ENCODE measurements around the gene CEP350. TPM values are rescaled to one million over a fixed set of nuclear protein-coding genes. Genes with fewer than 3 reads are reported as not detected.

The CEP350 gene
- polyA plus RNA-seq, 1 donor (not counting 4 experiments of a cell fraction or from before 2014, with no cell fraction given): 12.0 TPM

GRCh38 chr1:179984101-179984500 is 29.5 kb downstream of the CEP350 start:
- no peak overlapping the region for H2AFZ ChIP-seq (ENCODE audit: control insufficient read depth, low read length)
- no peaks in the 10 kb centered on the region for H3K27me3 ChIP-seq (ENCODE audit: control insufficient read depth, extremely low read depth, insufficient read depth, low read length)
- no peak overlapping the region for H3K9ac ChIP-seq (ENCODE audit: control insufficient read depth, extremely low read depth, insufficient read depth, low read length)
- H3K9me1 ChIP-seq (ENCODE audit: control insufficient read depth, extremely low read depth, insufficient read depth, low read length): peaks cover 2% of the 10 kb centered on the region
- dilution Hi-C loops (cut with MboI; ENCODE audit: extremely low pct_ligation_motif_present, low sequenced_read_pairs): no loop called here
- no peaks in the 10 kb centered on the region for H3K4me1 ChIP-seq (ENCODE audit: control insufficient read depth, extremely low read depth, insufficient read depth, low read length)
- H4K20me1 ChIP-seq (ENCODE audit: control insufficient read depth, extremely low read depth, insufficient read depth, low read length): no peaks in the 10 kb centered on the region
- peaks cover 2% of the 10 kb centered on the region for H3K9me3 ChIP-seq (ENCODE audit: control insufficient read depth, low read depth, low read length)
- no peaks in the 10 kb centered on the region for H3K36me3 ChIP-seq (ENCODE audit: control insufficient read depth in 2 of 2, extremely low read depth in 1 of 2, insufficient read depth in 2 of 2, low read length in 2 of 2)
- H3K4me2 ChIP-seq (ENCODE audit: control insufficient read depth, extremely low read depth, insufficient read depth, low read depth, low read length): no peak overlapping the region
- H3K27ac ChIP-seq (ENCODE audit: control insufficient read depth, insufficient read depth, low read length): no peak overlapping the region
- TF ChIP-seq, protein P1, sequence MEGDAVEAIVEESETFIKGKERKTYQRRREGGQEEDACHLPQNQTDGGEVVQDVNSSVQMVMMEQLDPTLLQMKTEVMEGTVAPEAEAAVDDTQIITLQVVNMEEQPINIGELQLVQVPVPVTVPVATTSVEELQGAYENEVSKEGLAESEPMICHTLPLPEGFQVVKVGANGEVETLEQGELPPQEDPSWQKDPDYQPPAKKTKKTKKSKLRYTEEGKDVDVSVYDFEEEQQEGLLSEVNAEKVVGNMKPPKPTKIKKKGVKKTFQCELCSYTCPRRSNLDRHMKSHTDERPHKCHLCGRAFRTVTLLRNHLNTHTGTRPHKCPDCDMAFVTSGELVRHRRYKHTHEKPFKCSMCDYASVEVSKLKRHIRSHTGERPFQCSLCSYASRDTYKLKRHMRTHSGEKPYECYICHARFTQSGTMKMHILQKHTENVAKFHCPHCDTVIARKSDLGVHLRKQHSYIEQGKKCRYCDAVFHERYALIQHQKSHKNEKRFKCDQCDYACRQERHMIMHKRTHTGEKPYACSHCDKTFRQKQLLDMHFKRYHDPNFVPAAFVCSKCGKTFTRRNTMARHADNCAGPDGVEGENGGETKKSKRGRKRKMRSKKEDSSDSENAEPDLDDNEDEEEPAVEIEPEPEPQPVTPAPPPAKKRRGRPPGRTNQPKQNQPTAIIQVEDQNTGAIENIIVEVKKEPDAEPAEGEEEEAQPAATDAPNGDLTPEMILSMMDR (optimal IDR thresholded peaks at IDR 0.05 in 1 of 3, IDR thresholded peaks at IDR 0.05 in 1 of 3, conservative IDR thresholded peaks at IDR 0.05 in 1 of 3; ENCODE audit: extremely low read depth in 1 of 3, insufficient read depth in 2 of 3, low read length in 3 of 3): no peak
- TF ChIP-seq EZH2 (IDR thresholded peaks at IDR 0.05; ENCODE audit: low read length): no peak
- FAIRE-seq (no peak), DNase-seq (ENCODE audit: low read depth, low spot score) (no peak)
- peaks cover 28% of the 10 kb centered on the region for H3K79me2 ChIP-seq (ENCODE audit: control insufficient read depth, insufficient read depth, low read length)
- H3K4me3 ChIP-seq (ENCODE audit: control insufficient read depth in 2 of 3, extremely low read depth in 1 of 3, insufficient read depth in 2 of 3, low read depth in 1 of 3, low read length in 3 of 3): no peak overlapping the region

DNA sequence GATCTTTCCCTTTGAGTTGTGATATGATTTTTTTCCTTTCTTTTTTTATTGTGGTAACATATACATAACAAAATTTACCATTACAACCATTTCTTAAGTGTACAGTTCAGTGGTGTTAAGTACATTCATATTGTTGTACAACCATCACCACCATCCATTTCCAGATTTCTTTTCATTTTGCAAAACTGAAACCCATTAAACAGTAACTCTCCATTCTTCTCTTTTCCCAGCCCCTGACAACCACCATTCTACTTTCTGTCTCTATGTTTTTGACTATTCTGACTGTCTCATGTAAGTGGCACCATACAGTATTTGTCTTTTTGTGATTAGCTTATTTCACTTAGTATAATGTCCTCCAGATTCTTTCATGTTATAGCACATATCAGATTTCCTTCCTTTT is 30.3 kb downstream of the CEP350 start:
- dilution Hi-C loops (cut with MboI; ENCODE audit: extremely low pct_ligation_motif_present, low sequenced_read_pairs): no loop called here
- H3K27me3 ChIP-seq (ENCODE audit: control insufficient read depth, extremely low read depth, insufficient read depth, low read length): no peaks in the 10 kb centered on the region
- FAIRE-seq: no peak
- H3K9ac ChIP-seq (ENCODE audit: control insufficient read depth, extremely low read depth, insufficient read depth, low read length): no peak overlapping the region
- H4K20me1 ChIP-seq (ENCODE audit: control insufficient read depth, extremely low read depth, insufficient read depth, low read length): no peaks in the 10 kb centered on the region
- peaks cover 22% of the 10 kb centered on the region for H3K79me2 ChIP-seq (ENCODE audit: control insufficient read depth, insufficient read depth, low read length)
- DNase-seq (ENCODE audit: low read depth, low spot score): no peak
- H3K4me1 ChIP-seq (ENCODE audit: control insufficient read depth, extremely low read depth, insufficient read depth, low read length): no peaks in the 10 kb centered on the region
- H3K4me2 ChIP-seq (ENCODE audit: control insufficient read depth, extremely low read depth, insufficient read depth, low read depth, low read length): no peak overlapping the region
- H3K27ac ChIP-seq (ENCODE audit: control insufficient read depth, insufficient read depth, low read length): no peak overlapping the region
- H3K36me3 ChIP-seq (ENCODE audit: control insufficient read depth in 2 of 2, extremely low read depth in 1 of 2, insufficient read depth in 2 of 2, low read length in 2 of 2): no peaks in the 10 kb centered on the region
- no peak overlapping the region for H2AFZ ChIP-seq (ENCODE audit: control insufficient read depth, low read length)
- H3K4me3 ChIP-seq (ENCODE audit: control insufficient read depth in 2 of 3, extremely low read depth in 1 of 3, insufficient read depth in 2 of 3, low read depth in 1 of 3, low read length in 3 of 3): no peak overlapping the region
- H3K9me1 ChIP-seq (ENCODE audit: control insufficient read depth, extremely low read depth, insufficient read depth, low read length): peaks cover 2% of the 10 kb centered on the region
- no peaks in the 10 kb centered on the region for H3K9me3 ChIP-seq (ENCODE audit: control insufficient read depth, low read depth, low read length)
- TF ChIP-seq, protein P1 (optimal IDR thresholded peaks at IDR 0.05 in 1 of 3, IDR thresholded peaks at IDR 0.05 in 1 of 3, conservative IDR thresholded peaks at IDR 0.05 in 1 of 3; ENCODE audit: extremely low read depth in 1 of 3, insufficient read depth in 2 of 3, low read length in 3 of 3): no peak
- no peak for TF ChIP-seq EZH2 (IDR thresholded peaks at IDR 0.05; ENCODE audit: low read length)

Measured in keratinocyte (primary cell).